DMS53 (cell line): ENCODE data around the gene LIPJ.

Experiments
- DNase-seq: peaks from one replicate; lab custom pipeline; 2025; lab: John Stamatoyannopoulos, UW

The LIPJ gene

GRCh38 chr10:88594482-88594881 is 7.9 kb downstream of the LIPJ start:
- no peak for DNase-seq

- no peak for DNase-seq
Observed at GRCh38 chr10:88598055-88598454, 11.5 kb downstream of the LIPJ start.

GRCh38 chr10:88608052-88608732 is 21.6 kb downstream of the LIPJ start:
- no peak for DNase-seq

- DNase-seq, result no peak
Observed at GRCh38 chr10:88608780-88609179, 22.2 kb downstream of the LIPJ start.

GRCh38 chr10:88616250-88616977 is 29.9 kb downstream of the LIPJ start:
- no peak for DNase-seq

- DNase-seq, result no peak
Observed at GRCh38 chr10:88617772-88618300, 31.3 kb downstream of the LIPJ start.

- DNase-seq, result no peak
Observed at GRCh38 chr10:88618496-88618895, 31.9 kb downstream of the LIPJ start.

- DNase-seq, result no peak
Observed at GRCh38 chr10:88620441-88620840, 33.9 kb downstream of the LIPJ start.

GRCh38 chr10:88623835-88624234 is 37.3 kb downstream of the LIPJ start:
- no peak for DNase-seq

- no peak for DNase-seq
Observed at GRCh38 chr10:88624840-88625239, 38.3 kb downstream of the LIPJ start.

DNA sequence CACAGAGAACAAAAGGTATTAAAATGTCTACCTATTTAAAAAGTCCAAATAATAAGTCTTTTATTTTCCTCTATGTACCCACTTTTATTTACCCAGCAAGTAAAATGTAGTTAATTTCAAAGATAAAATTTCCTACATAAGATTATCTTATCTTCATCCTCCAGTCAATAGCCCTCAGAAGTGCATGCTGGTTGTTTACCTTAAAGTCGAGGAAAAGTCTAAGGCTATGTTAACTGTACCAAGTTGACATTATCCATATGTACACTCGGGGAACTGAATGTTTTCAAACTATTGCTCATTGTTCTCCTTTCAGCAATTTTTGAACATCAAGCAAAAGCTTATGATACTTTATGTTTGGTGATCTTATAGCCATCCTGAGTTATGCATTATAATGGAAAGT is 53.6 kb downstream of the LIPJ start:
- no peak for DNase-seq

GRCh38 chr10:88642209-88642608 is 55.6 kb downstream of the LIPJ start:
- DNase-seq, result no peak

GRCh38 chr10:88642963-88643362 is 56.4 kb downstream of the LIPJ start:
- no peak for DNase-seq

- no peak for DNase-seq
Observed at GRCh38 chr10:88647061-88647615, 60.6 kb downstream of the LIPJ start.

DNA sequence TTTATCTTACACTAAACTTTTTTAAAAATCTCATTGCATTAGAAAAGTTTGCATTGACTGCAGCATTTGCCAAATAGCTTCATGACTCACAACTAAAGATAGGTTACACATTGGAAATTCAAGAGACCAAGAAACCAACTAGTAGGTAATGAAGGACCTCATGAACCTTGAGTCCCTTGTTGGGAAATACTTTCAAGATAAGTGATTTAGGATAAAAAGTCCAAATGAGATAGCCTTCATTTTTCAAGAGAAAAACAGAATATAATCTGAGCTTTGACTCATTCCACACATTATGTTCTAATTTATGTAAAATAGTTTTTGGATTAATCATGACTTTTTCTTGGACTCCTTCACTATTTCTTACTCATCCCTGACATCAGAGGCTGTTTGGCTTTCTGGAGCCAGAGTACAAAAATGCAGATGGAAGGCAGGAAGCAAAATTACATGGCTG is 64.6 kb downstream of the LIPJ start:
- no peak for DNase-seq

- DNase-seq, result no peak
Observed at GRCh38 chr10:88652616-88653015, 66.1 kb downstream of the LIPJ start.
